Muscle layer of colon (tissue), 2 donors: ENCODE data around the gene MTG2.

Source experiments
- H3K27ac ChIP-seq: one replicate; pipeline ENCODE4 v1.7.0; 2013; ENCODE audit warnings: low read depth, mild to moderate bottlenecking, low read length, moderate library complexity
- H3K27me3 ChIP-seq, 2 donors: one replicate each; pipeline ENCODE4 v1.7.0; 2013; ENCODE audit warnings: low read length in 2 of 2, mild to moderate bottlenecking in 2 of 2; ENCODE audit not compliant: insufficient read depth in 2 of 2, control insufficient read depth in 1 of 2
- H3K36me3 ChIP-seq: one replicate; pipeline ENCODE4 v1.7.0; 2013; ENCODE audit warnings: mild to moderate bottlenecking, low read length; ENCODE audit not compliant: insufficient read depth
- H3K4me1 ChIP-seq: one replicate; pipeline ENCODE4 v1.7.0; 2013; ENCODE audit warnings: mild to moderate bottlenecking, low read length; ENCODE audit not compliant: insufficient read depth
- H3K4me3 ChIP-seq, 2 donors: one replicate each; pipeline ENCODE4 v1.7.0; 2013; ENCODE audit warnings: low read length in 2 of 2, low read depth in 1 of 2, mild to moderate bottlenecking in 1 of 2, moderate library complexity in 1 of 2
- H3K9ac ChIP-seq: one replicate; pipeline ENCODE4 v1.7.0; 2013; ENCODE audit warnings: low read length
- H3K9me3 ChIP-seq: one replicate; pipeline ENCODE4 v1.7.0; 2013; ENCODE audit warnings: mild to moderate bottlenecking, low read length
- donor health status: abdominal sarcoma.
- donor health status: Adenocarcinoma of cecum.

MTG2 gene

GRCh38 chr20:62229667-62230066 lies 46.8 kb downstream of the MTG2 start:
- no peak overlapping the region for H3K4me3 ChIP-seq
- peaks cover 4 to 38% of the 10 kb centered on the region in 2 donors for H3K27me3 ChIP-seq
- H3K27ac ChIP-seq, result no peak overlapping the region
- H3K36me3 ChIP-seq, result no peaks in the 10 kb centered on the region
- H3K9ac ChIP-seq, result no peak overlapping the region
- no peaks in the 10 kb centered on the region for H3K9me3 ChIP-seq
- H3K4me1 ChIP-seq, result no peaks in the 10 kb centered on the region

- Histone ChIP-seq H3K9ac (no peak overlapping the region), H3K36me3 (no peaks in the 10 kb centered on the region), H3K27ac (no peak overlapping the region), H3K4me3 (no peak overlapping the region), H3K9me3 (no peaks in the 10 kb centered on the region), H3K27me3 (peaks cover 4 to 43% of the 10 kb centered on the region in 2 donors), H3K4me1 (no peaks in the 10 kb centered on the region)
Measured at GRCh38 chr20:62230276-62230675, 47.4 kb downstream of the MTG2 start.

- Histone ChIP-seq H3K36me3 (no peaks in the 10 kb centered on the region), H3K9ac (no peak overlapping the region), H3K27me3 (peaks cover 4 to 44% of the 10 kb centered on the region in 2 donors), H3K9me3 (no peaks in the 10 kb centered on the region), H3K27ac (no peak overlapping the region), H3K4me1 (no peaks in the 10 kb centered on the region), H3K4me3 (no peak overlapping the region)
Measured at GRCh38 chr20:62230696-62231095, 47.9 kb downstream of the MTG2 start.

- H3K27ac ChIP-seq, result no peak overlapping the region
Measured at GRCh38 chr20:62231292-62231691, 48.5 kb downstream of the MTG2 start.

GRCh38 chr20:62232194-62232593 lies 49.4 kb downstream of the MTG2 start:
- H3K27ac ChIP-seq, result no peak overlapping the region
- peaks cover 4 to 38% of the 10 kb centered on the region in 2 donors for H3K27me3 ChIP-seq
- no peak overlapping the region for H3K9ac ChIP-seq
- no peaks in the 10 kb centered on the region for H3K36me3 ChIP-seq
- no peaks in the 10 kb centered on the region for H3K9me3 ChIP-seq
- H3K4me3 ChIP-seq, result no peak overlapping the region
- no peaks in the 10 kb centered on the region for H3K4me1 ChIP-seq

More at GRCh38 chr20:62231292-62231691, 48.5 kb downstream of the MTG2 start:
- H3K9me3 ChIP-seq, result no peaks in the 10 kb centered on the region
- H3K4me1 ChIP-seq, result no peaks in the 10 kb centered on the region
- peaks cover 4 to 44% of the 10 kb centered on the region in 2 donors for H3K27me3 ChIP-seq
- H3K4me3 ChIP-seq, result no peak overlapping the region
- no peak overlapping the region for H3K9ac ChIP-seq
- H3K36me3 ChIP-seq, result no peaks in the 10 kb centered on the region

- H3K27ac ChIP-seq, result no peak overlapping the region
- H3K9ac ChIP-seq, result no peak overlapping the region
- peaks cover 4 to 30% of the 10 kb centered on the region in 2 donors for H3K27me3 ChIP-seq
- no peaks in the 10 kb centered on the region for H3K36me3 ChIP-seq
- no peaks in the 10 kb centered on the region for H3K9me3 ChIP-seq
- peaks cover 6% of the 10 kb centered on the region for H3K4me1 ChIP-seq
- no peak overlapping the region for H3K4me3 ChIP-seq
Measured at GRCh38 chr20:62232770-62233645, 50.2 kb downstream of the MTG2 start.

- no peak overlapping the region for H3K27ac ChIP-seq
- H3K4me3 ChIP-seq, result no peak overlapping the region
- H3K9ac ChIP-seq, result no peak overlapping the region
- H3K4me1 ChIP-seq, result peaks cover 6% of the 10 kb centered on the region
- H3K27me3 ChIP-seq, result peaks cover 4 to 25% of the 10 kb centered on the region in 2 donors
- H3K9me3 ChIP-seq, result no peaks in the 10 kb centered on the region
- no peaks in the 10 kb centered on the region for H3K36me3 ChIP-seq
Measured at GRCh38 chr20:62233684-62234083, 50.9 kb downstream of the MTG2 start.

- H3K27ac ChIP-seq, result no peak overlapping the region
Measured at GRCh38 chr20:62234339-62234738, 51.5 kb downstream of the MTG2 start.

GRCh38 chr20:62235001-62235776 lies 52.4 kb downstream of the MTG2 start:
- H3K27ac ChIP-seq, result no peak overlapping the region
- peaks cover 4 to 25% of the 10 kb centered on the region in 2 donors for H3K27me3 ChIP-seq
- H3K4me1 ChIP-seq, result peaks cover 12% of the 10 kb centered on the region
- H3K9me3 ChIP-seq, result no peaks in the 10 kb centered on the region
- H3K36me3 ChIP-seq, result no peaks in the 10 kb centered on the region
- H3K4me3 ChIP-seq, result no peak overlapping the region
- H3K9ac ChIP-seq, result no peak overlapping the region

More at GRCh38 chr20:62234339-62234738, 51.5 kb downstream of the MTG2 start:
- Histone ChIP-seq H3K27me3 (peaks cover 4 to 25% of the 10 kb centered on the region in 2 donors), H3K4me3 (no peak overlapping the region), H3K9me3 (no peaks in the 10 kb centered on the region), H3K36me3 (no peaks in the 10 kb centered on the region), H3K9ac (no peak overlapping the region), H3K4me1 (peaks cover 8% of the 10 kb centered on the region)

- no peak overlapping the region for H3K9ac ChIP-seq
- peaks cover 4 to 25% of the 10 kb centered on the region in 2 donors for H3K27me3 ChIP-seq
- H3K27ac ChIP-seq, result no peak overlapping the region
- no peaks in the 10 kb centered on the region for H3K36me3 ChIP-seq
- no peaks in the 10 kb centered on the region for H3K9me3 ChIP-seq
- H3K4me1 ChIP-seq, result peaks cover 12% of the 10 kb centered on the region
- no peak overlapping the region for H3K4me3 ChIP-seq
Measured at GRCh38 chr20:62235777-62236157, 52.9 kb downstream of the MTG2 start.

GRCh38 chr20:62236200-62236599 lies 53.4 kb downstream of the MTG2 start:
- Histone ChIP-seq H3K9me3 (no peaks in the 10 kb centered on the region), H3K27me3 (peaks cover 4 to 25% of the 10 kb centered on the region in 2 donors), H3K9ac (no peak overlapping the region), H3K4me3 (no peak overlapping the region), H3K27ac (no peak overlapping the region), H3K4me1 (peaks cover 12% of the 10 kb centered on the region), H3K36me3 (no peaks in the 10 kb centered on the region)
